Left hindlimb (tissue), 1 donor: ENCODE measurements around the gene FIS1.

Experiments
- DNase-seq: peaks from one replicate; pipeline ENCODE4 v3.0.0-alpha.2; 2018

FIS1 gene

GRCh38 chr7:101233907-101234547 lies 10.9 kb downstream of the FIS1 start:
- DNase-seq, result no peak

GRCh38 chr7:101232141-101232850 lies 12.6 kb downstream of the FIS1 start:
- DNase-seq, result no peak

- DNase-seq, result no peak
Measured at GRCh38 chr7:101231644-101232043, 13.2 kb downstream of the FIS1 start.

GRCh38 chr7:101226721-101227120 lies 18.2 kb downstream of the FIS1 start:
- no peak for DNase-seq

GRCh38 chr7:101225650-101226049 lies 19.2 kb downstream of the FIS1 start:
- DNase-seq, result no peak

- no peak for DNase-seq
Measured at GRCh38 chr7:101223528-101223927, 21.4 kb downstream of the FIS1 start.

GRCh38 chr7:101222275-101222830 lies 22.5 kb downstream of the FIS1 start:
- DNase-seq, result no peak

GRCh38 chr7:101220295-101220694 lies 24.6 kb downstream of the FIS1 start:
- no peak for DNase-seq

- DNase-seq, result no peak
Measured at GRCh38 chr7:101218236-101219125, 26.4 kb downstream of the FIS1 start.

GRCh38 chr7:101217388-101218235 lies 27.3 kb downstream of the FIS1 start, which contains the start of the genes PLOD3 and ZNHIT1:
PLOD3 (minus strand) TSS chr7:101217581; CDS start chr7:101217274, 307 bp downstream.
ZNHIT1 (plus strand) TSS chr7:101218165; CDS start chr7:101218196, 31 bp downstream.
- peak; percentile 95 for DNase-seq

GRCh38 chr7:101216860-101217387 lies 28.0 kb downstream of the FIS1 start:
- DNase-seq, result no peak

GRCh38 chr7:101216001-101216859 lies 28.7 kb downstream of the FIS1 start:
- no peak for DNase-seq

- no peak for DNase-seq
Measured at GRCh38 chr7:101212014-101212413, 32.9 kb downstream of the FIS1 start.

- no peak for DNase-seq
Measured at GRCh38 chr7:101211501-101211900, 33.4 kb downstream of the FIS1 start.

- DNase-seq, result no peak
Measured at GRCh38 chr7:101210143-101210542, 34.7 kb downstream of the FIS1 start.

GRCh38 chr7:101208794-101209193 lies 36.1 kb downstream of the FIS1 start:
- no peak for DNase-seq

GRCh38 chr7:101207459-101207858 lies 37.4 kb downstream of the FIS1 start:
- DNase-seq, result no peak

- no peak for DNase-seq
Measured at GRCh38 chr7:101206665-101207042, 38.2 kb downstream of the FIS1 start.

GRCh38 chr7:101205901-101206664 lies 38.8 kb downstream of the FIS1 start:
- DNase-seq, result no peak
